IPS-18a (cell line): Measurements from ENCODE around the gene TMEM209.
"Not testable (repeated sequence)": the region's sequence is repeated elsewhere in the genome, so short reads cannot be mapped to it uniquely, and the experiment has no call there.

Experiments used
- H3K27ac ChIP-seq: one replicate; pipeline ENCODE4 v1.5.1; 2013; ENCODE audit warnings: low read length
- H3K27me3 ChIP-seq: one replicate; pipeline ENCODE4 v1.6.1; 2013; ENCODE audit warnings: mild to moderate bottlenecking, low read length; ENCODE audit not compliant: control insufficient read depth, insufficient read depth
- H3K36me3 ChIP-seq: one replicate; pipeline ENCODE4 v1.6.1; 2013; ENCODE audit warnings: low read depth, low read length; ENCODE audit not compliant: control insufficient read depth
- H3K4me1 ChIP-seq: one replicate; pipeline ENCODE4 v1.6.1; 2013; ENCODE audit warnings: low read depth, low read length; ENCODE audit not compliant: control insufficient read depth
- H3K4me3 ChIP-seq: one replicate; pipeline ENCODE4 v1.5.1; 2013; ENCODE audit warnings: low read length
- H3K9ac ChIP-seq: one replicate; pipeline ENCODE4 v1.6.1; 2013; ENCODE audit warnings: mild to moderate bottlenecking, low read length, moderate library complexity
- H3K9me3 ChIP-seq: one replicate; pipeline ENCODE4 v1.6.1; 2013; ENCODE audit warnings: low read depth, low read length; ENCODE audit not compliant: control insufficient read depth

TMEM209 gene

DNA sequence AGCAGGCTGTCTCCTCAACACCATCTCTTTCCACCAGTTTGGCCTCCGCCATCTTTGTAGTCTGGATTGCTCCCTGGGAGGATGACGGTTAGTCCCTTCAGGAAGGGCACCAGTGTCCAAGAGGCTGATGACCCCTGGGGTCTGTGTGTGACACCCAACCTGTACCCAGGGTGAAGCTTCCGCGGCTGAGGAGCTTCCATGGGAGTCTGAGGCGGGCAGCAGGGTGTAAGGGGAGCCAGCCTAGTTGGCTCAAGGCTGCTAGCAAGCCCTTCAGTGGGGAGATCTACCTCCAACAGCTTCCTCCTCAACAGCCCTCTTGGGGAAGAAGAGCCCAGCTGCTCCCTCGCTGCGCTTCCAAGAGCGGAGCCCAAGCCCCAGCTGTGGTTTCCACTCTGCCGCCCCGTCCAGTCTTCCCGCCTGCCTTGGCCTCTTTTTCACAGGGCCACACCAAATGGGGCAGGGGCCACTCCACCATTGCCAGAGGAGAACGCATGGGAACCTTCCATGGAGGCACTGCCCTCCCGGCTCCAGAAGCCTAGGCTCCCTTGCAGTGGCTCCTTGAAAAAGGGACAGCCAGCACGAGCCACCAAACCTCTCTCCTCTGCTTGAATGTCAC is 57.4 kb downstream of the TMEM209 start:
- no peak overlapping the region for H3K4me3 ChIP-seq
- no peaks in the 10 kb centered on the region for H3K9me3 ChIP-seq
- H3K9ac ChIP-seq = no peak overlapping the region
- no peaks in the 10 kb centered on the region for H3K27me3 ChIP-seq
- no peaks in the 10 kb centered on the region for H3K36me3 ChIP-seq
- H3K4me1 ChIP-seq = no peaks in the 10 kb centered on the region
- no peak overlapping the region for H3K27ac ChIP-seq

GRCh38 chr7:130146693-130147405 is 58.4 kb downstream of the TMEM209 start:
- no peak overlapping the region for H3K4me3 ChIP-seq
- no peaks in the 10 kb centered on the region for H3K9me3 ChIP-seq
- peaks cover 4% of the 10 kb centered on the region for H3K4me1 ChIP-seq
- H3K27ac ChIP-seq = no peak overlapping the region
- H3K36me3 ChIP-seq = no peaks in the 10 kb centered on the region
- H3K9ac ChIP-seq = no peak overlapping the region
- H3K27me3 ChIP-seq = no peaks in the 10 kb centered on the region

DNA sequence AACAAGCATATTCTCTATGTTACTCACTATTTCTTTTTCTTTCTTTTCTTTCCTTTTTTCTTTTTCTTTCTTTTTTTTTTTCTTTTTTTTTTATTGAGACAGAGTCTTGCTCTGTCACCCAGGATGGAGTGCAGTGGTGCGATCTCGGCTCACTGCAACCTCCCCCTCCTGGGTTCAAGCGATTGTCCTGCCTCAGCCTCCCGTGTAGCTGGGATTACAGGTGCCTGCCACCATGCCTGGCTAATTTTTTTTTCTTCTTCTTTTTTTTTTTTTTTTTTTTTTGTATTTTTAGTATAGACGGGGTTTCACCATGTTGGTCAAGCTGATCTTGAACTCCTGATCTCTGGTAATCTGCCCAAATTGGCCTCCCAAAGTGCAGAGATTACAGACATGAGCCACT is 59.1 kb downstream of the TMEM209 start:
- peaks cover 11% of the 10 kb centered on the region for H3K4me1 ChIP-seq
- not testable (repeated sequence) for H3K36me3 ChIP-seq, H3K4me3 ChIP-seq, H3K27ac ChIP-seq, H3K9ac ChIP-seq, H3K27me3 ChIP-seq, H3K9me3 ChIP-seq

GRCh38 chr7:130145424-130146100 is 59.6 kb downstream of the TMEM209 start:
- Histone ChIP-seq H3K36me3 (no peaks in the 10 kb centered on the region), H3K4me1 (peaks cover 14% of the 10 kb centered on the region), H3K9ac (no peak overlapping the region), H3K27me3 (no peaks in the 10 kb centered on the region), H3K9me3 (no peaks in the 10 kb centered on the region), H3K4me3 (no peak overlapping the region), H3K27ac (no peak overlapping the region)

DNA sequence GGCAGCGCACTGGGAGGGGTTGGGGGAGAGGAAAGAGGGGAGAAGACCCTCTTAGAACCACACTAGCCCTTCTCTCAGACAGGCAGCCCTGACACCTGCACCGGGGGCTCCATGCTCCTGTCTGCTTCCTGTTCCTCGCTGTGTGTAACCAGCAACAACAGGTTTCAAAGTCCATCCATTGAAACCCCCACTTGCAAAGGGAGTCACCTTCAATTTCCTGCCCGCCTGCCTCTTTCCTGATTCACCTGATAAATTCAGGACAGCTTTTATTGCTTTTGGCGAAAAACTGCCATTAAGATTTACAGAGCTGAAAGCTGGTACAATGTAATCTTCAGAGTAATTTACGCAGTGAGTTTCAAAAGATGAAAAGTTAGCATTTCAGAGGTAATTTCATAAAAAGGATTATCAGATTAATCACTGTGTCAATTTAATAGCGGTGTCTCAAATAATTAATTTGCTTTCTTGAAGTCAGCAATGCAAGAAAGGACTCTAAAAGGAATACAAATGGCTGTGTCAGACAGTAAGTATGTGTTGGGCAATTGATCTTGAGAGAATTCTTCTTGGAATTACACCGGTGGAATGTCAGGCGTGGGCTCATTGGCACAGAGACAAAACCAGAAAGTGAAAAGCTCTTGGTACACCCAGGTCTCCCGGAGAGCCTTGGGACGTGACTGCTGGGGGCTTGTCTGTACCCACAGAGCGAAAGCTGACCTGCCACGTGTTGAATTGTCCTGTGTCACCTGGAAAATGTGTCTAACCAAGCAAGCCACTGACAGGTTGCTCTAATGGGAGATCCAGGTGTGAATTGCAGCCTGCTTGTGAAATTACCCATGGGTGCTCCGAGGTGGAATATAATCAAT is 60.7 kb downstream of the TMEM209 start:
- no peak overlapping the region for H3K27ac ChIP-seq
- H3K36me3 ChIP-seq = no peaks in the 10 kb centered on the region
- peaks cover 14% of the 10 kb centered on the region for H3K4me1 ChIP-seq
- no peak overlapping the region for H3K4me3 ChIP-seq
- peaks cover 8% of the 10 kb centered on the region for H3K27me3 ChIP-seq
- H3K9me3 ChIP-seq = no peaks in the 10 kb centered on the region
- H3K9ac ChIP-seq = no peak overlapping the region

GRCh38 chr7:130143986-130144311 is 61.3 kb downstream of the TMEM209 start:
- no peak overlapping the region for H3K9ac ChIP-seq
- H3K4me1 ChIP-seq = peaks cover 14% of the 10 kb centered on the region
- H3K4me3 ChIP-seq = no peak overlapping the region
- no peaks in the 10 kb centered on the region for H3K36me3 ChIP-seq
- no peak overlapping the region for H3K27ac ChIP-seq
- H3K9me3 ChIP-seq = no peaks in the 10 kb centered on the region
- peaks cover 8% of the 10 kb centered on the region for H3K27me3 ChIP-seq

GRCh38 chr7:130143334-130143732 is 61.9 kb downstream of the TMEM209 start:
- no peak overlapping the region for H3K27ac ChIP-seq
- H3K9me3 ChIP-seq = no peaks in the 10 kb centered on the region
- no peaks in the 10 kb centered on the region for H3K36me3 ChIP-seq
- H3K27me3 ChIP-seq = peaks cover 8% of the 10 kb centered on the region
- no peak overlapping the region for H3K9ac ChIP-seq
- peaks cover 14% of the 10 kb centered on the region for H3K4me1 ChIP-seq
- H3K4me3 ChIP-seq = no peak overlapping the region

DNA sequence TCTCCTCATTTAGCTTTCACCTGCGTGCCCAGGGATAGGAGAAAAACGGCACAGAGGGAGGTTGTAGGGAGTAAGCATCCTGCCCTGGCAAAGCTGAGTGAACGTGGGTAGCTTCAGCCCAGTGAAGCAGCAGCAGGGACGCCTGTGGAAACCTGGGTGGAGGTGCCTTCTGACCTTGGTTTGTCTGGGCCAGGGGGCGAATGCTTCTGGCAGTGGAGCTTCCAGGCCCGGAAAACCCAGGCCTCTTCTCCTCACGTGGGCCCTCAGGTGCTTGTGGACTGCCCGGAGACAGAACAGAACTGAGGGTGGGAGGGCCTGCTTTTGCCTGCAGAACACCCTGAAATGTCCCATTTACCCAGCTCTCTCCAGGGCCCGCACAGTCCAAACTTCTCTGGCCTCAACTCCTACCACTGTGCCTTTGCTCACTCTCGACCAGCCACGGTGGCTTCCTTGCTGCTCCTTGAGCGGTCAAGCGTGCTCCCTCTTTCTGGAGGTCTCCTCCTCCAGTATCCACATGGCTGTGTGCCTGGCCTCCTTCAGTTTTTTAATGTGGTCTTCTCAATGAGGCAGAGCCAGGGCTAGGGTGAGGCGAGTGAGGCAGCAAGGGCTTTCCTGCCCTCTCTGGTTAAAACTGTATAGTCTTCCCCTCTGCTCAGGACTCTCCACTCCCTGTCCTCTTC is 62.4 kb downstream of the TMEM209 start:
- Histone ChIP-seq H3K4me1 (peaks cover 14% of the 10 kb centered on the region), H3K27ac (no peak overlapping the region)

DNA sequence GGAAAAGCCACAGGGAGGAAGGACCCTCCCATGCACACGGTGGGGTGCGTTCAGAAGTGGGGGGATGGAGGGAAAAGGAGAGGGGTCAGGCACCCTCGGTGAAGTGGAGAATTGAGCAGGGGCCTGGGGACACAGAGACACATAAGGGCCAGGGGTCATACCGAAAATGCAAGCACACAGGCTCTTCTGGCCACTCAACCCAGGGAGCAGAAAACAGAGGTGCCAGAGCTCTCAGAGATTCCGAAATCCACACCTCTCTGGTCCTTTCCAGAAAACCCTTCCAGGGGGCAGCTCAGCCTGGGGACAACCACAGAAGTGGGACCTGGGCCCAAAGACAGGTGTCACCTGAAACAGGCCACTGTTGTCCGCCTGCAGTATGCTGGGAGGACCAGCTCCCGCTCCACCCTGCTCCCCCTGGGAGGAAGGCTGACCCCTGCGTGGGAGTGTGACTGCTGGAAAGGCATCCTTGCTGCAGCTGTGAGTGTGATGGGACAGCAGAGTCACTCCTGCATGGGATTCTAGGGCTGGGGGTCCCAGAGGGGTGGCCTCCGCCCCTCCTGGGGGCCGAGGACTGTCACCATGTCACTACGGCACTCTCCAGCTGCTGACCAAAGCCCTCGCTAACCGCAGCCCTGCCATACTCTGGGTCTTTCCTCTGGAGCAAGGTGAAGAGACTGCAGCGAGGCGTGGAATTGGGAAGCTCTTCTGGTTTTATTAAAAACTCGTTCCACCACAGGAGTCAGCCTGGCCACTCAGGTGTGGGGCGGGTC is 63.1 kb downstream of the TMEM209 start:
- peak overlapping the region; percentile 63 for H3K4me3 ChIP-seq
- peaks cover 8% of the 10 kb centered on the region for H3K27me3 ChIP-seq
- peaks cover 14% of the 10 kb centered on the region for H3K4me1 ChIP-seq
- no peak overlapping the region for H3K27ac ChIP-seq
- H3K9ac ChIP-seq = peak overlapping the region; percentile 83
- H3K9me3 ChIP-seq = no peaks in the 10 kb centered on the region
- no peaks in the 10 kb centered on the region for H3K36me3 ChIP-seq

More for the DNA sequence above, 62.4 kb downstream of the TMEM209 start:
- Histone ChIP-seq H3K9me3 (no peaks in the 10 kb centered on the region), H3K4me3 (no peak overlapping the region), H3K36me3 (no peaks in the 10 kb centered on the region), H3K9ac (no peak overlapping the region), H3K27me3 (peaks cover 8% of the 10 kb centered on the region)

DNA sequence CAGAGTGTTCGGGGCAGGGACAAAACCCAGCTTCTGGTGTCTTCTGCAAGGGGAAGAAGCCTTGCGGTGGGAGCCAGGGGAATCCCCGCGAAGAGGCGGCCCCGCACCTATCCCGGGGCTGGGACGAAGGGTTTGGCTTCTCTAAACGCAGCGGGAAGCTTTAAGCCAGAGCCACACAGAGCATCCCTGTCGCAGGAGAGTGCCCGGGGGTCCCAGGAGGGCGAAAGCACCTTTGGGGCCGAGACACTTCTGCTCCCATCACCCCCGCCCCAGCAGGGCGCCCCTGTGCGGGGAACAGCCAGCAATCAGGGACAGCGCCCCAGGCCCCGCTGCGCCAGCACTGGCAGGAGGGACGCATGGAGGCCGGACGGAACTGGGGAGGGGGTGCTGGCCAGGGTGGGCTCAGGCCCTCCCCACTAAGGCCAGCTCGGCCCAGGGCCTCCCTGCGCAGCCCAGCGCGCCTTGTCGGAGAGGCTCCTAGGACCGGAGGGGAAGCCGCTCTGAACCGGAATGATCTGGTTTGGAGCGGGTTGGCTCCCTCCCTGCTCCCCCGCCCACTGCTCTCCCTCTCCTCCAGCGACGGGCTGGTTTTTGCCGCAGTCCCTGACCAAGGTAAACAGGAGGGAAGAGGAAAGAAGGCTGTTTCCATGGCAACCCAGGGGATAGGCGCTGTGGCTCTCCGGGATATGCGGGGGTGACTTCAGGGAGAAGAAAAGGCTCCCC is 63.9 kb downstream of the TMEM209 start:
- Histone ChIP-seq H3K4me3 (peak overlapping the region; percentile 63), H3K27me3 (peaks cover 8% of the 10 kb centered on the region)

More for the DNA sequence above, 63.9 kb downstream of the TMEM209 start:
- H3K9ac ChIP-seq = peak overlapping the region; percentile 83
- H3K9me3 ChIP-seq = no peaks in the 10 kb centered on the region
- H3K4me1 ChIP-seq = peaks cover 14% of the 10 kb centered on the region
- no peaks in the 10 kb centered on the region for H3K36me3 ChIP-seq
- peak overlapping the region; percentile 74 for H3K27ac ChIP-seq
